CD4-positive, alpha-beta T cell treated with Interleukin-21 for 1 hour (primary cell): ENCODE data around the gene SMIM27.
"Not testable (repeated sequence)": the region's sequence is repeated elsewhere in the genome, so short reads cannot be mapped to it uniquely, and the experiment has no call there.

Source experiments
- DNase-seq: peaks from one replicate; pipeline ENCODE4 v3.0.0-alpha.2; 2020

SMIM27 gene, protein sequence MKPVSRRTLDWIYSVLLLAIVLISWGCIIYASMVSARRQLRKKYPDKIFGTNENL

DNA sequence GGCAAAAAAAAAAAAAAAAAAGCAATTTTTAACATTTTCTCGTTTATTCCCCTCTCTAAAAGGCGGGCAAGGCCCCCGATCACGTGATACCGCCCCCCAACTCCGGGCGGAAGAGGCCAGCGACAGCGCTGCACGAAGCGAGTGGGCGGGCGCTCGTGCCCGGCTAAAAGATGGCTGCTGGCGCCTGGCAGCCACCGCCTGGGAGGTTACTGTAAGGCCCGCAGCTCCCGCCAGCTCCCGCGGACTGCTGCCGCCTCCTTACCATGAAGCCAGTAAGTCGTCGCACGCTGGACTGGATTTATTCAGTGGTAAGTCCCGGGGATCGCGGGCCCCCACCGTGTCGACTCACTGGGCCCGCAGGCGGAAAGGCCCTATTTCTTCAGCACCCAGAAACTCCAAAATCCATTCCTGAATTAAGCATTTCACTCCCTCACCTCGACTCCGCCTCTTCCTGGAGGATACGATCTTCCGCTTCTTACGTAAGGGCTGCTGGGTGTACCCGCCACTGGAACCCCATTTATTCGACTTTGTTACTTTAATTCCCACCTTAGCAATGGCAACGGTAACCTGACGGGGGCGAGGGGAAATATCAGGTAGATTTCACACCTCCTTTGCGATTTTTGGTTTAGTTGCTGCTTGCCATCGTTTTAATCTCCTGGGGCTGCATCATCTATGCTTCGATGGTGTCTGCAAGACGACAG is at the start of gene SMIM27, which contains the start of gene TOPORS:
SMIM27 (plus strand) TSS at position 156 of the 701 bp plus-strand sequence; CDS start at position 264, 108 bp downstream.
TOPORS (minus strand) TSS at position 415 of the 701 bp plus-strand sequence; CDS start at position 265, 150 bp downstream.
- DNase-seq: peak; percentile 92

DNA sequence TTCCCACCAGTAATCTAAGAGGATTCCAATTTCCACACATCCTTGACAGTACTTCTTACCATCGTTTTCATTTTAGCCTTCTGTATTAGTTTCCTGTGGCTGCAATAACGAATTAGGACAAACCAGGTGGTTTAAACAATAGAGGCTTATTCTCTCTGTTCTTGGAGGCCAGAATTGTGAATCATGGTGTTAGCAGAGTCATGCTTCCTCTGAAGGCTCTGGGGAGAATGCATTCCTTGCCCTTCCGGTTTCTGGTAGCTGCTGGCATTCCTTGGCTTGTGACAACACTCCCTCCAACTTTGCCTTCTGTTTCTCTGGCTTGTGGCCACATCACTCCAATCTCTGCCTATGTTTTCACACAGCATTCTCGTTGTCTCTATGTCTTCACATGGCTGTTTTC is 49.7 kb upstream of the SMIM27 start:
- DNase-seq: no peak

DNA sequence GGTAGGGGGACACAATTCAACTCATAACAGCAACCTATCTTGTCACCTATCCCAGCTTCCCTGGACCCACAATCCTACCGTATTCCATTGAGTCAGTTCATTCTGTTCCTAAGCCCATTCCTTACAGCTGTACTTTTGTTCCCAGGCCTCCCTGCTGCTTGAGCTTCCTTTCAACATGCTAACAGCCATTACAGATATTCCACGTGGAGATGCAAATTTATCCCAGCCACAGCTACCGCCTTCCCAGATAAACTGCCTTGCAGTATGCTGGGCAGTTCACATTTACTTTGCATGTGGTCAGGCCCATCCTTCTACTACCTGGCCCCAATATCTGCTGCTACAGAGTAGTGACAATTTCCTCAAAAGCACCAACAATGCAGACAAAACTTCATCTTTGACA is 49.1 kb upstream of the SMIM27 start:
- DNase-seq: no peak

DNA sequence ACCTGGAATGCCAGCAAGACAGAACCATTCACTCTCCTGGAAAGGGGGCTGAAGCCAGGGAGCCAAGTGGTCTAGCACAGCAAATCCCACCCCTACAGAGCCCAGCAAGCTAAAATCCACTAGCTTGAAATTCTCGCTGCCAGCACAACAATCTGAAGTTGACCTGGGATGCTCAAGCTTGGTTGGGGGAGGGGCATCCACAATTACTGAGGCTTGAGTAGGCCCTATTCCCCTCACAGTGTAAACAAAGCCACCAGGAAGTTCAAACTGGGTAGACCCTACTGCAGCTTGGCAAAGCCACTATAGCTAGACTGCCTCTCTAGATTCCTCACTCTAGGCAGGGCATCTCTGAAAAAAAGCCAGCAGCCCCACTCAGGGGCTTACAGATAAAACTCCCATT is 43.4 kb upstream of the SMIM27 start:
- no peak for DNase-seq

DNA sequence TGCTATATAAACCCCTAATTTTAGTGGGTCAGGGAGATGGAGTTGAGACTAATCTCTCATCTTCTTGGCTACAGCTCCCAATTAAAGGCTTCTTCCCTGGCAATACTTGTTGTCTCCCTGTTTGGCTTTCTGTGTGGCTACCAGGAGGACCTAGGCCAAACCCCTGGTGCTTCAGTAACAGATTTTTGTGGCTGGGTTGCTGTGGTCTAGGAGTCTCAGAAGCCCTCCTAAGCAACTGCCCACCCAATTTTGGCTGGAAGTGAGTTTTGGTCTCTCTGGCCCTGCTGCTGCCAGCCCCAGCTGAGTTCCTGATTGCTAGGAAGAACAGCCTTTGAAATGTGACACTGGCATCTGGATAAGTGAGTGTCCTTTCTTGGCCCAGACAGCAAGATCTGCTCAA is 35.9 kb upstream of the SMIM27 start:
- DNase-seq: no peak

DNA sequence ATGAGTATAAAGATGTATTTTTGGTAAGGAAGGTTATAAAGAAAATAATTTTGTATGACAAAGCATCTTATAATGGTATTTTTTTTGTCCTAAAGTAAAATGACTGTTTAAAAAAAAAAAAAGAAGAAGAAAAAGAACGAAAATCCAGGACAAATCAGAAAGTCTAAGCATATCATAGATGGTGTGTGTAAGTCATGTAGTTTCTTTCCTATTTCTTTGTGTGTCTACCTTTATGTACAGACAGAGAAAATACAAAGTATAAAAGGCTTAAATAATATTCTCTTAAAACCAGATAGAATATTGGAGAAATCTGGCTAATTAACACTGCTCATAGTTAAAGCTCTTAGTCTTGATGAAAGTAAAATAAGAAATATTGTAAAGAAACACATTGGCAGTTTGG is 33.9 kb upstream of the SMIM27 start:
- DNase-seq: no peak

DNA sequence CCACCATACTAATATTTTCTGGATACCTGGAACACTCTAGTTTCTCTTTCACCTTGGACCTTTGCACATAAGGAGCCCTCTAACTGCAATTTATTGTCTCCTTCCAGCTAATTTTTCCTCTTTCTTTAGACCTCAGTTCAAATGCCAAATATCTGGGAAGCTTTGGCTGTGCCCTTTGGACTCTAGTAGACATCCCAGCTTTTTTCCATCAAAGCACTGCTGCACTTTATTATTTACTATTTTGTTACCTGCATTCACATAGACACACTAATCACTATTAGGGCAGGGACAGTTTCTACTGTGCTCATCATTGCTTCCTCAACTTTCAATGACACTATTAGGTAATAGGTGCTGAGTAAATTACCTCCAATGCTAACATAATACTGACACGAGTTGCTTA is 28.2 kb upstream of the SMIM27 start:
- no peak for DNase-seq

DNA sequence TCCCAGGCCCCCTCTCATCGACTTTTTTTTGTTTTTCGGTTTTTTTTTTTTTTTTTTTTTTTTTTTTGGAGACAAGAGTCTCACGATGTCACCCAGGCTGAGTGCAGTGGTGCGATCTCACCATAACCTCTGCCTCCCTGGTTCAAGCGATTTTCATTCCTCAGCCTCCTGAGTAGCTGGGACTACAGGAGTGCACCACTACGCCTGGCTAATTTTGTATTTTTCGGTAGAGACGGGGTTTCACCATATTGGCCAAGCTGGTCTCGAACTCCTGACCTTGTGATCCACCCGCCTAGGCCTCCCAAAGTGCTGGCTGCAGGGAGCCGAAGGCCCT is 27.6 kb upstream of the SMIM27 start:
- DNase-seq: not testable (repeated sequence)

DNA sequence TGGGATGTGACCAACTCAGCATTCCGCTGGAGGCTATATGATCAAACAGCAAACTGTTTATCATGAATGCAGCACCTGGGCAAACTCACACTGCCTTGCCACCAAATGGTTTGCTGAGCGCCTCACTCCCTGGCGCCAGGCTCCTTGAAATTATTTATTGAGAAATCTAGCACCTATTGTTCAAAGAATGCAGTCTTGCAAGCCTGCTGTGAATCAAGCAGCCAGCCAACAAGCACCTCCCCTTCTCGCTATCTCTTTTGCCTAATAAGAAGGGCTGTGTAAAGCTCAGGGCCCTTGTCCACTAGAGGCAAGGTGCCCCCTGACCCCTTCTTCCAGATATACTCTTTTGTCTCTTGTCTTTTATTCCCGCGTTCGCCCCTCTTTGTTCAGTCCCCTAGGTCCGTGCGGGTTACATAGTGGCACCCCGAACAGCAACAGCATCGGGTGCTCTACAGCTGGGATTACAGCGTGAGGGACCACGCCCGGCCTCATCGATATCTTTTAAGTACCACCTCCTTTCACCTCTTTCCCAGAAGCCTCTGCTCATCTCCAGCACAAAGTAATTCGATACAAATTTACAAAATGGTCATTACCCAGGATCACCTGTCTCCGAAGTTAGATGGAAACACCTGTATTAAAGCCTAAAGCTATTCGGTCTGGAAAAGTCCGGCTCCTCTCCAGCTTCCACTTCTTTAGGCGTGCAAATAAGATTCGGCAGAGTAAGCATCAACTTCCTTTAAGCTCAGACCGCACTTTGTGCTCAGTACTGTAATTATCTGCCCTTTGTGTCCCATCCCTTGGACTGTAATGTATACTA is 27.0 kb upstream of the SMIM27 start:
- peak; percentile 32 for DNase-seq

DNA sequence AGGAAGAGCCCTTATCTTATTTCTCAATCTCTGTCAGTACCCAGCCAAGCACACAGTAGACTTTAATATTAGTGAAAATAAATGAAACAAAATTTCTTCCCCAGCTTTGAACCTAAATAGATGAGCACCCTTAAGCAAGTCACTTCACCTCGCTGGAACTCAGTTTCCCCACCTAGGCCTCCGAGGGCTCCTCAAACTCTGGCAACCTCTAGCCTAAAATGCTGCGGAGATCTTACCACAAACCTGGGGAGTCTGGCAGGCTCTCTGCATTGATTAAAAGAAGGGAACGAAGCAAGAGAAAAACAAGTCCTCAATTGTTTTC is 26.5 kb upstream of the SMIM27 start:
- no peak for DNase-seq

DNA sequence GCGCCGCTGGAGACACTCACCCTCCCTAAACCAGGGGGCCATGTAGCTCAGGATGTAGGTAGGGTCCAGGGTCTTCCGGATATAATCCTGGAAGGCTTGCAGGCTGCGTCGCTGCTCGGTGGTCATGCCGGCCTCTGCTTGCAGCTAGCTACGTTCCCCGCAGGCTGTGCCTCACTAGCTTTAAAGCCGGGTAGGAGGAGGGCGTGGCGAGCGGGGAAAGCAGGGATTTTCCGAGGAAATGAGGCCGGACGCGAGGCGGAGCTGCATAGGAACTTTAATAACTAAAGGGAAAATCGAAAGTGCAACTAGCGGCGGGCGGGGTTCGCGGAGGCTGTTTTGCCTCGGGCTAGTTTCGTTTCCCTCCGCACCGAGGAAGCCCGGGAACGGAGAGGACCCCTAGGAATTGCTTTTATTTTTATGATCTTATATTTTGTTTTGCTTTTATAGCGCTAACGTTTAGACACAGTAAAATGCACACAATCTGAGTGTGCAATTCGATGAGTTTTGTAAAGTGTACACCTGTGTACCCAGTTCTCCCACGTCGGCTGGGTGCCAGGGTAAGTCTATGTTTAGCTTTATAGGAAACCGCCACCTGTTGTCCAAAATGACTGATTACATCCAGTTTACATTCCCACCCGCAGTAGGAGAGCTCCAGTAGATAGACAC is 26.0 kb upstream of the SMIM27 start, which contains the start of gene RIGI:
RIGI (minus strand) TSS at position 156 of the 666 bp plus-strand sequence; CDS start at position 126, 30 bp downstream.
- peak; percentile 92 for DNase-seq

DNA sequence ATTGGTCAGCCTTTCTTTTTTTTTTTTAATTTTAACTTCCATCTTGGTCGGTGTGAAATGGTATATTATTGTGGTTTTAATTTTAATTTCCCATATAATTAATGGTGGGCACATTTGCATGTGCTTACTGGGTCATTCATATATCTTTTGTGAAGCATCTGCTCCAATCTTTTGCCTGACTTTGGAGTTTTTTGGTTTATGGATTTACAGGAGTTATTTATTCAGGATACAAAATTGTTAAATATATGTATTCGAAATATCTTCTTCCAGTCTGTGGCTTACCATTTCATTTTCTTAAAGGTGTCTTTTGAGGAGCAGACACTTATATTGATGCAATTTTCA is 25.4 kb upstream of the SMIM27 start:
- DNase-seq: no peak

DNA sequence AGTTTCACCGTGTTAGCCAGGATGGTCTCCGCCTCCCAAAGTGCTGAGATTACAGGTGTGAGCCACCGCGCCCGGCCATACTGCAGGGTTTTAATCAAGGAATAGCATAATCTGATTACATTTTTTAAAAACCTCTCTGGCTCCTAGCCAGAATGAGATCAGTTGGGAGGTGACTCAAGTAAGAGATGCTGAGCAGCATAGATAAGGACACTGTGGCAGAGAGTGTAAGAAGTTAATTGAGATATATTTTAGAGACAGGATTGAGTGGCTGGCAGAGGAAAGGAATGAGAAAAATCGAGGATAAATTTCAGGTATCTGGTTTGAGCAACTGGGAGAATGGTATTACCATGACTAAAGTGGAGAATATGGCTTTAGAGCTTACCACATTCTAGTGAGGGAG is 18.8 kb upstream of the SMIM27 start:
- no peak for DNase-seq

DNA sequence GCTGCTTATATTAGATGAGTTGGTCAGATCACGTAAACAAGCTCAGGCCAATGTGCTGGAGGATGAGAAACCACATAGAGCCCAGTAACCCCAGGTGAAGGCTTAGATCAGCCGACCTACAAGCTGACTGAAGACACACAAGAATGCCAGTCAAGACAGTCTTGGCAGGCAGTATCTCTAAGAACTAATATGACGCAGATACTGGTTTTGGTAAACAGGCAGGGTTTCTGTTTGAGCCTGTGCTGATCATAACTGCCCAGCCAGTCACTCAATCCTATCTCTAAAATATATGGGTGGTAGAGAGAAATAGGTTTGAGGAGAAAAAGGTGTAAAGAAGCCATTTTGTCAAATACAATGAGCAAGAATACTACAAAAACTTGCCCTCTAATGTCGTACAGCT is 18.3 kb upstream of the SMIM27 start:
- DNase-seq: no peak

DNA sequence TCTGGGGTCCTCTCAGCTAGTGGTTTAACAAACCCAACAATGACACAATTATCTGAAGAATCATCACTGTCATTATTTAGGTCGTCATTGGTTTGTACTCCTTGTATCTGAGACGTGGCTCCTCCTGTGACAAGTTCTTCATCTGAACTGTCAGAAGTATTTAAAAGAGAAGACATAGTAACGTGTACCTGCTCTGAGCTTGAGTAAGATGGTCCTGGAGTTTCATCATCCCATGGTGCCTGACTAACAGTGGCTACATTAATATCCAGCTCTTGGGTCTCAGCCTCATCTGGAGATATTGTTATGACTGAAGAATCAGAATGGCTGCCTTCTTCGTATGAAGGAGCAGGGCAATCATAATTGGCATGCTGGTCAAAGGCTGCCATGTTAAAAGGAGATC is 9.1 kb upstream of the SMIM27 start:
- DNase-seq: no peak

DNA sequence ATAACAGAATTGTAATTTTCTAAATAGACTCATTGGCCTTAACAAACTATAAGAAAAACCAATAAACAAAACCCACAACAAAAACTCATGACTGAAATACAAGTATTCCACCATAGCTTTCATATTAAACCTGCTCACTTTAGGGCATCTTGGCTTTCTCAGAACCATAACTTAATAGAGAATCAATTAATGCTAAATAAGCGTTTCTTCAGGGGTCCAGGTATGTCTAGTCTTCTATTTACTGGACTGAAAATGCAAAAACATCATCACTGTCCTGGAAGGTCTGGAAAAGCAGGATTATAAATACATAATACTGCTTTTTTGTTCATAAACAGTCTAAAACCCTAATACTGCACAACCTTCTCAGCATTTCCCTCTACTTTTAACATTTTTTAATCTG is 6.2 kb upstream of the SMIM27 start:
- DNase-seq: no peak

DNA sequence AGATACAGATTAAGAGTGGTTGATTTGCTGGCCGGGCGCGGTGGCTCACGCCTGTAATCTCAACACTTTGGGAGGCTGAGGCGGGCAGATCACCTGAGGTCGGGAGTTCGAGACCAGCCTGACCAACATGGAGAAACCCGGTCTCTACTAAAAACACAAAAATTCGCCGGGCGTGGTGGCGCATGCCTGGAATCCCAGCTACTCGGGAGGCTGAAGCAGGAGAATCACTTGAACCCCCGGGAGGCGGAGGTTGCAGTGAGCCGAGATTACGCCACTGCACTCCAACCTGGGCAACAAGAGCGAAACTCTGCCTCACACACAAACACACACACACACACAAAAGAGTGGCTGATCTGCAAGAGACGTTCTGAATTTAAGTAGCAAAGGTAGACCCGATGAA is 3.9 kb upstream of the SMIM27 start:
- not testable (repeated sequence) for DNase-seq

DNA sequence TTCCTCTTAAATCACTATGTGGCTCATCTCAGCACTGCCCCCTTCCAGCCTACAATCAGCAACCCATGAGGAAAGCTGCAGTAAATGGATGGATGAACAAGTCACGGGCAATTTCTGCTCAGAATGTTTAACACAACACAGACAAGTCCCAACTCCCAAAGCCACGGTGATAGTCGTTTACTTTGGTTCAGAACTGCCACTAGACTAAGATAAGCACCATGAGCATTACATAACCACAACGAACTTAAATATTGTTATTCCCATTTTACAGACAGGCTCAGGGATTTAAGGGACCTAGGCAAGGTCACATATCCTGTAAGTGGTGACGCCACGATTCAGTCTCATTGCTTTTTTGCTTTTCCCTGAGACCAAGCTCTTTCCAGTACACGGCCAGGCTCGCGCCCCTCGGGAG is 2.0 kb upstream of the SMIM27 start:
- peak; percentile 12 for DNase-seq

DNA sequence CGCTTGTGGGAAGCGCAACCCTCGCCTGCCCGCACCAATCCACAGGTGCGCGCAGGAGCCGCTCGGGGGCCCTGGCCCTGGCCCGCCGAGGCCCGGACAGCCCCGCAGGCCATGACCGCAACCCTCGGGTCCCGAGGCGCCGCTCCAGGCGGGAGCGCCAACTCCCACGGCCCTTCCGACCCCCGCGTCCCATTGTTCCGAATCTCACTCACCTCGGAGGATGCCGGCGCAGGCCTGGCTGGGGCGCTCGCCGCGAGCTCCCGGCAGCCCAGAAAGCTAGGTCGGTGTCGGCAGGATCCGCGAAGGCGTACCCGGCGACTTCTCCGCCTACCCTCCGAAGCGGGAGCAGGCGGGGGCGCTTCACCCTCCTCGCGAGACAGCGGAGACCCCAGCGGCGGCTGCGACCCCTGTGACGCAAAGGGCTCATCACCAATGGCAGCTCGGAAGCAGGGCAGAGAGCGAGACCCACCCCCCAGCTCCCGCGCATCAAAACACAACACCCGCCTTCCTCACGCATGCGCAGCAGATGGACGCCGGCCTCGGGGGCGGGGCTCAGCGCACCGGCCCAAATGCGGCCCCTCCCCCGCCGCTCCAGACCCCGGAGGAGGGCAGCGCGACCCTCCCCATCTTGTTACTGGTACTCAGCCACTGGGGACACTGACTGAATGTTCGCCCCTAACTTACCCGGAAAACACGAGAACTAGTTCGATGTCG is 1.4 kb upstream of the SMIM27 start:
- DNase-seq: peak; percentile 98

DNA sequence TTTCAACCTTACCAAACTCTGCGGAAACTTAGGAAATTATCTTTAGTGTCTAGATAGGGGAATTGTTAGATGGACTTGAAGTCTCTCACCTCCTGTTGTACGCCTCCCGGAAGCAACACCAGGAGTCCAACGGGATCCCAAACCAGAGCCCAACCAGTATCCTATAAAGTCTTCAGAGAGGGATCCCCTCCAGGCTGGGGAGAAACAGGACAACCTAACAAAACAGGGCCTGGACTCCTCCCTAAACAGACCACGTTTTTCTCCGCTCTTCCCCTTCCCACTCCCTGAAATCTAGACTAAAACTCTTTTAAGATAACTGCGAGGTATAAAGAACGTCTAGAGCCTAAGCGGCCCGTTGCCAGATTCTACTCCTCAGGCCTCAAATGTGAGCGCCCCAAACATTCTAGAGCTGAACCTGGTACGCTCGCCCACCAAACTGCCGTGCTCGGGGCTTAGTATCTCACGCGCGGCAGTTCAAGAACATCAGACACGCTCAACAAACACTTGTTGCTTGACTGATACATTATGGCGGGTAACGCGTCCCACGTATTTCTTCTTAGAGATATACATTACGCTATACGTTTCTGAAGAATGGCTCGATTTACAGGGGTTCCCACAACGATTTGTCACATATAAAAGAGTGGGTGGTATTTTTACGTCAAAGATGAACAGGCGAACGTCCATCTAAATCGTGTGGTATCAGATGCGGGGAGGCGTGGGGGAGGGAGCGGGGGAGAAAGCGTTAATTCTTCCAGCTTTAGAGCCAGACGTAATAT is 663 bp upstream of the SMIM27 start:
- peak; percentile 59 for DNase-seq

DNA sequence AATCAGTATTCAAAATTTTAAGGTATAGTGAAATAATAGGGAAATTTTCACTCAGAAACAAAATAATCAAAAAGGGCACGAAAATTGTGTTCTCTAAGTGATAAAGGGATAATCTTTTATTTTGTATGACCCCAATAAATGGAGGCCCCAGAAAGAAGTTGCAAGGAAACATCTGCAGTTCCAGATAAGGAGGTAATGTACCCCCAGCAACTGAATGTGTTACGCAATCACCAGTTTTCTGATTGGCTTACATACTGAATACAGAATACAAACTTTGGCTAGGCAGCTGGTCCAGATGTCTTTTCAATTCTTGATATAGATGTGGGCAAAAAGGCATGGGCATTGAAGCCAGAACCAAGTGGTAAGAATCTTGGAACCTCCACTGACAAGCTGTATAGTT is 2.0 kb downstream of the SMIM27 start:
- no peak for DNase-seq

DNA sequence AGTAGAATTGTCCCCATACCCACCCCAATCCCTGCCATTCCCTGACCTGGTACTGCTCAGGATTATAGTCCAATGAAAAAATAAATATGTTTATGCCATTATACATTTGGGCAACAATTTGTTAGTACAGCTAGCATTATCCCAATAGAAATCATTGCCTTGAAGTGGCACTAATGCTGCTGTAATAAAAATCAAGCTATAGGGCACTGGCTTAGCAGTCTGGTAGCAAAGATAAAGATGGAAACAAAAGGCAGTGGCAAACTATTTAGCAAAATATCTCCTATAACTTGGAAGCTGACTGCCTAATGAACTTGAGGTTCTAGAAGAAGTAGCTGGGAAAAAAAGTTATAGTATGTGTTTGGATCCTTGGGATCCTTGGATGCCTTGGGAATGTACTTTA is 2.5 kb downstream of the SMIM27 start:
- no peak for DNase-seq
